GOT3 (cell line): ENCODE data around the gene RBMS1.
"Not testable (repeated sequence)": the region's sequence is repeated elsewhere in the genome, so short reads cannot be mapped to it uniquely, and the experiment has no call there.

Experiments
- DNase-seq: peaks from one replicate; lab custom pipeline; 2025; ENCODE audit warnings: mixed read lengths; lab: John Stamatoyannopoulos, UW

Gene RBMS1

DNA sequence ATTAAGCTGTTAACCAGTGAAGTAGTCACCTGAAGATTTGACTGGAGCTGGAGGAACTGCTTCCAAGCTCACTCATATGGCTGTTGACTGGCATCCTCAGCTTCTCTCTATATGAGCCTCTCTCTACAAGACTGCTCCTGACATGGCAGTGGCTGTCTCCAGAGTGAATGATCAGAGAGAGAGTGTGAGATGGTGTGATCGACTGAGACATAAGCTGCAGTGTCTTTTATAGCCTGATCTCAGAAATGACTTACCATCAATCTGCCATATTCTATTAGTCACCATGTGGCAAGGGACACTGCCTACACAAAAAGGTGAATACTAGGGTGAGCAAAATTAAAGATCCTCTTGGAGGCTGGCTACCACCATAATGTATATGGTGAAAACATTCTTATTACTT is 7.8 kb upstream of the RBMS1 start:
- DNase-seq, result no peak

GRCh38 chr2:160499865-160500264 is 6.3 kb upstream of the RBMS1 start:
- no peak for DNase-seq

- no peak for DNase-seq
These were observed 4.5 kb upstream of the RBMS1 start for GRCh38 chr2:160498137-160498536.

DNA sequence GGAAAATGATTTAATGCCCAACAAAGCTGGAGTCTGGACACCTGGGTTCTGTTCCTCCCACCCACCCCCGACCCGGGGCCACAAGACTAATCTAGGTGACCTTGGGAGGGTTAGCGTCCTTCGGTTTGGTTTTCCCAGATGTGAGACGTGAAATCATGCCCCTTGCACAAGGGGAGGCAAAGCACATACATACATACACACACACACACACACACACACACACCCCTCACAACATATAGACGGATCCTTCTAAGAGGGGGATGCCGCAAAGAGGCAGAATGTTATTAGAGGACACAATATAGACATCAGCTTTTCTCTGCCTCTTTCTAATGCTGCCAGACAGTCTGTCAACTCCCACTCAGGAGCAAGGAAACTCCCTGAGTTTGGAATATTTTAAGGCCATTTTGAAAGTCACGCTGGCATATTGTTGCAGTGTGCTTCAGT is 616 bp upstream of the RBMS1 start:
- no peak for DNase-seq

- peak; percentile 24 for DNase-seq
These were observed 993 bp downstream of the RBMS1 start for GRCh38 chr2:160492401-160493226.

DNA sequence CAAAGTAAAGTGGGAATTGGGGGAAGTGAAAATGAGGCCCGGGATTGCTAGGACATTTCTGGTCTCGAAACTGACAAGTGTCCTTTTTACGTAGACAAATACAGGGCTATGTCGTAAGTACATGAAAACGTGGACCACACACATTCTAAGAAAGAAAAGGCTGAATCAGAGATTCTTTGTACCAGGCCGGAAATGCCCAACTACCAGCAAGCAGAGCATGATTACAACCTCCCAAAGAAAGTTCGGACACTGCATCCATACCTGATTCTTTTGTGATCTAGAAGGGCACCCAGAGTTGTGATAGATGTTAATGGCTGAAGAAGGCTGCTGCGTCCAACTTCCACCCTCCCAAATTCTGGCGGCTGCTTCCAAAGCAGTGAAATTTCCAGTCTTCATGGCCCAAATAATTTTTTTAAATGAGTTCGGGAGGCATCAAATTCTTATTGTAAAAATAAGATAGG is 1.7 kb downstream of the RBMS1 start:
- no peak for DNase-seq

GRCh38 chr2:160490733-160491685 is 2.6 kb downstream of the RBMS1 start:
- no peak for DNase-seq

- DNase-seq, result no peak
These were observed 4.5 kb downstream of the RBMS1 start for GRCh38 chr2:160489111-160489510.

DNA sequence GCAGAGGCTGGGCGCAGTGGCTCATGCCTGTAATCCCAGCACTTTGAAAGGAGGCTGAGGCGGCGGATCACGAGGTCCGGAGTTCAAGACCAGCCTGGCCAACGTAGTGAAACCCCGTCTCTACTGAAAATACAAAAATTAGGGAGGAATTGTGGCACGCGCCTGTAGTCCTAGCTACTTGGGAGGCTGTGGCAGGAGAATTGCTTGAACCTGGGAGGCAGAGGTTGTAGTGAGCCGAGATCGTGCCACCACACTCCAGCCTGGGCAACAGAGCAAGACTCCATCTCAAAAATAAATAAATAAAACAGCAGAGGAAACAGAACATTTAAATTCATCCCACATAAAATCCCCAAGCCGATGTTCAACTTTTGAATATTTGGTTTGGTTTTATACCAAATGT is 5.3 kb downstream of the RBMS1 start:
- not testable (repeated sequence) for DNase-seq

GRCh38 chr2:160486341-160486740 is 7.3 kb downstream of the RBMS1 start:
- no peak for DNase-seq

GRCh38 chr2:160484859-160485520 is 8.6 kb downstream of the RBMS1 start:
- no peak for DNase-seq

- DNase-seq, result no peak
These were observed 10.9 kb downstream of the RBMS1 start for GRCh38 chr2:160482673-160483072.

DNA sequence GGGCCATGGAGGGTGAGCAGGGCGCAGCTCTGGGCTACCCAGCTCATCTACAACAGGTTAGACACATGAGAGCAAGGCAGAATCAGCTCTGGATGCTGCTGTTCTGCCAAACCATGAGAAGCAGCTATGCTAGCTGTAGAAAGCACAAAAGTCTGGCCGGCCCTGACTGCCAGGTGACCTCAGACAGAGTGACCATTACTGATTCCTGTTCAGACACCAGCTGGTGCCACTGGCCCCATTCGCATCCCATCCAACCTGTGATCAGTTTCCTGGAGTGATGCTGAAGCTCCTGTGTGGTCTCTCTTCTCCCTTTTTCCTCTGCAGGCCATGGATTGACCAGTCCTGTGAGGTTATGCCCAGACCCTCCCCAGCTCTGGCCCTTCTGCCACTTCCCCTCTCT is 14.3 kb downstream of the RBMS1 start:
- no peak for DNase-seq

GRCh38 chr2:160478660-160479059 is 14.9 kb downstream of the RBMS1 start:
- DNase-seq, result no peak

DNA sequence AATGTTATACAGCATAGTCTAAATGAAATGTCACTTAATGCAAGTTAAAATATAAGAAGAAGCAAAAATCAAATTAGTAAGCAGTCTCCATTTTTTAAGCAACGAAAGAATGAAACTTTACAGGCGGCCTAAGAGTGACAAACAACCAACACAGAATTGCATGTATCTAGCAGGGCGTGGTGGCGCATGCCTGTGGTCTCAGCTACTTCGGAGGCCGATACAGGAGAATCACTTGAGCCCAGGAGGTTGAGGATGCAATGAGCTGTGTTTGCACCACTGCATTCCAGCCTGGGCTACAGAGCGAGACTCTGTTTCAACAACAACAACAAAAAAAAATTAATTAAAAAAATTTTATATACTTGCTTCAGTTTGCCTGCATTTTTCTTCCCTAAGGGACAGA is 16.6 kb downstream of the RBMS1 start:
- DNase-seq, result no peak

DNA sequence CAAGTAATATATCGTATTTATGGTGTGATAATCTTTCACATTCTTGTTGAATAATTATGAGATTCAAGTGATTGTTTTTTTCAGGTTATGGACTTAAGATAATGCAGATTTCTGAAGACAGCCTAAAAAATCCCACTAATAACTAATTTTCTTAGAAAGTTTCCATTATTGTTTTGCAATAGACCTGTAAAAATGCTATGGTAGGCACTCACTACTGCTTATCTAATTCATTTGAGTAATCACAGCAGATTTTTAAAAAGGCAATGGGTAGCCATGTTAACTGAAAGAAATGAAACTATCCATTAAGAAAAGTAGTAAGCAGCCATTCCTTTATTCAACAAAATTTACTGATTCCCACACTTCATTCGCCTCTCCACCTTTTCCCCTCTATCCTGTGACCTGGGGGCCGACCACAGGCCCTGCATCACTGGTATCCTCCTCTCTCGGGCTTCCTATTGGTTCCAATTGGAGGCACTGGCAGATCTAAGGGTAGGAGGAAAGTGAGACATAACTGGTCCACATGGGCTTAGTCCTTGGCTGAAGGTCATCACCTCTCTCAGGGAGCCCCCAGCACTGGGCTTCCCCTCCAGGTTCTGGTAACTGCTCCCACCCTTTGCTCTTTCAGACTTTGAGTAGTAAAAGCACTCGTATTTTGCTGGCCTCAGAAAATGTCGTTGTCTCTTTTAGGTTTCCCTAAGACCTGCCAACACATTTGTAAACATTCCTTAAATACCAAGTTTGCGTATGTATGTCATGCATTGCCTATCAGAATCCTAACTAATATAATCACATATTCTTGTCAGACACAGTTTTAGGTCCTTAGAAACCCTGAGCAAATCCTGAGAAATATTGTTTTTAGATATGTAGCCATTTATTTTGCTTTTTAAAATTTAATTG is 18.5 kb downstream of the RBMS1 start:
- DNase-seq, result no peak

DNA sequence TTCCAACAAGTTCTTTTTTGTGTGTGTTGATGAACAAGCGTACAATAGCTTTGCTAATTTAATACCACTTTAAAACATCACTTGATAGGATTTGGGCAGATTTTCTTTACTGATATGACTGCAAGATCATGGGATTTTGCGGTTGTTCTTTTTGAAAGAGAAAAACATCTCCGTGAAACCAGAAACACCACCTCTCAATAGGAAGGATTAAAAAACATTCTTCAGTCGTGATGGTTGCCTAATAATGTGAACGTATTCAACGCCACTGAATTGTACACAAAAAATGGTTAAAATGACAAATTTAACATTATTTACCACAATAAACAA is 19.3 kb downstream of the RBMS1 start:
- no peak for DNase-seq

DNA sequence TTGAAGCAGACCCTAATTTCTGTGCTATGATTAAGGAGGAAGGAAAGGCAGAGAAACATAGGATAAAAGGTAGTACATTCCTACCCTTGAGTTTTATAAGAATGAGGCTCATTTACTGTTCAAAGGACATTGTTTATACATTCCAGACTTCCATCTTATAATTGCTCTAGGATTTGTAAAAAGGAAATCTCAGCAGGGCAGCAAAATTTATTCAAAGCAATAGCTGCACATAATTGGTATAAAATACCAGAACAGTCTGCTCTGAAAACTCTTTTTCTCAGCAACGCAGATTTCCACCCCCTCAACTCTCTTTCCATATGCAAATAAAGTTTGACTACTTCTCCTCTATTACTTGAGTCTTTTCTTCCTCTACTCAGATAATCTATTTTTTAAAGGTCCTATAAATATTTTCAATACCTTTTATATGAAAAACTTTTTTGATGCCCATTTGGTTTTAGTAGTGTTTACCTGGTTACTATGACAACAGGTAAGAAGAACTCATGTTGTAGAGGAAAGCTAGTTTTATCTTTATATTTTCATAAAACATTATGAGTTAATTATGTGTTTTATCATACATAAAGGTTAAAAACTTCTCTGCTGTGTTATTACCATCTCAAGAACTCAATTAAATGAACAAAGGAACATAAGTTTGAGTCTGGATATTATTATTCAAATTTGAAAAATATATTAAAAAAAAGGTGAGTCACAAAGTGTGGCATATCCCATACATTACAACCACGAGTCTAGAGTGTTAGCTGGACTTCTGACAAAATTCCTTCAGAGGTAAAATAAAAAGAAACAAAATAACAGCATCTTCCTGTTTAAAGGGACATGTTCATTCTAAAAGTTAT is 19.9 kb downstream of the RBMS1 start:
- DNase-seq, result no peak

- DNase-seq, result no peak
These were observed 20.8 kb downstream of the RBMS1 start for GRCh38 chr2:160472839-160473251.

- no peak for DNase-seq
These were observed 21.7 kb downstream of the RBMS1 start for GRCh38 chr2:160471950-160472349.
